HepG2 (cell line): Measurements from ENCODE around the gene NKD2. TPM values are rescaled to one million over a fixed set of nuclear protein-coding genes. Genes with fewer than 3 reads are reported as not detected.

Experiments used
- ATAC-seq: fragments of 200-7000 bp; cut with Tn5 transposase; 3 replicates; pipeline ENCODE4 v1.9.1; 2020; ENCODE audit warnings: mild to moderate bottlenecking, moderate library complexity
- BruUV-seq: library from RNA; stranded (reverse); fragments of 400-500 nt; replicated peaks from 2 replicates; lab custom pipeline; 2021; lab: Mats Ljungman, UMichigan
- CTCF ChIA-PET: fragments of 300-600 bp; formaldehyde crosslinking; extraction: SDS; loops from one replicate; lab custom pipeline; 2021; ENCODE audit warnings: low total read pairs, inconsistent platforms, low intra/inter-chr PET ratio; lab: Yijun Ruan, JAX
- POLR2A ChIA-PET: fragments of 350-600 bp; sonication (Branson Sonifier 250); formaldehyde crosslinking; loops from one replicate; lab custom pipeline; 2020; ENCODE audit warnings: antibody characterized with exemption, inconsistent platforms; lab: Yijun Ruan, JAX
- DNase-seq: peaks from one replicate; pipeline ENCODE4 v3.0.0-alpha.2; 2015; ENCODE audit warnings: low spot score
- FAIRE-seq: peaks from 3 replicates; lab custom pipeline; 2011; peaks lifted over from hg19 to GRCh38; lab: Jason Lieb, UNC
- H2AFZ ChIP-seq: one replicate; pipeline ENCODE4 v1.6.1; 2011; ENCODE audit warnings: low read length, inconsistent platforms
- H3K27ac ChIP-seq: fragments of 300-600 bp; 3 replicates; pipeline ENCODE4 v1.8.0; 2011; ENCODE audit warnings: mixed run types, mild to moderate bottlenecking, mixed read lengths, low read length, inconsistent platforms; ENCODE audit not compliant: insufficient read depth; ENCODE audit errors: extremely low read length
- H3K27me3 ChIP-seq, 2 experiments: fragments of 200-600 bp in 1 of 2; 2 replicates in 1 of 2; 3 replicates in 1 of 2; pipeline versions ENCODE4 v1.6.0 to v1.8.0; 2011; ENCODE audit warnings: low read length in 2 of 2, mild to moderate bottlenecking in 2 of 2, moderate library complexity in 2 of 2, inconsistent platforms in 1 of 2; ENCODE audit not compliant: insufficient read depth in 2 of 2, control insufficient read depth in 1 of 2
- H3K36me3 ChIP-seq, 2 experiments: fragments of 200-600 bp in 1 of 2; replicated peaks in 1 of 2; 2 replicates in 1 of 2; 3 replicates in 1 of 2; pipeline versions ENCODE4 v1.5.1 to v1.8.0; 2011; ENCODE audit warnings: low read length in 2 of 2, inconsistent platforms in 1 of 2; ENCODE audit not compliant: insufficient read depth in 2 of 2, control insufficient read depth in 1 of 2
- H3K4me1 ChIP-seq: 2 replicates; pipeline ENCODE4 v1.5.1; 2012; ENCODE audit warnings: low read length, inconsistent platforms; ENCODE audit not compliant: insufficient read depth
- H3K4me2 ChIP-seq: 2 replicates; pipeline ENCODE4 v1.6.0; 2011; ENCODE audit warnings: low read depth, low read length, inconsistent platforms
- H3K4me3 ChIP-seq, 3 experiments: fragments of 200-600 bp in 1 of 3; sonication (generic), shearing (Covaris generic) in 1 of 3; replicated peaks in 1 of 3; 2 replicates each; pipeline ENCODE4 v1.5.1; 2011 to 2016; ENCODE audit warnings: low read length in 3 of 3, inconsistent platforms in 2 of 3, low read depth in 2 of 3, mild to moderate bottlenecking in 2 of 3, control low read depth in 1 of 3, mixed read lengths in 1 of 3; ENCODE audit not compliant: insufficient read depth in 1 of 3
- H3K79me2 ChIP-seq: one replicate; pipeline ENCODE4 v1.6.1; 2011; ENCODE audit warnings: low read length, inconsistent platforms; ENCODE audit not compliant: insufficient read depth
- H3K9ac ChIP-seq: 2 replicates; pipeline ENCODE4 v1.6.0; 2011; ENCODE audit warnings: mild to moderate bottlenecking, low read depth, low read length, inconsistent platforms; ENCODE audit not compliant: insufficient read depth
- H3K9me3 ChIP-seq: 2 replicates; pipeline ENCODE4 v1.5.1; 2012; ENCODE audit warnings: mild to moderate bottlenecking, low read length
- H4K20me1 ChIP-seq: 2 replicates; pipeline ENCODE4 v1.6.0; 2011; ENCODE audit warnings: inconsistent platforms, mild to moderate bottlenecking, low read length, moderate library complexity; ENCODE audit not compliant: insufficient read depth
- FIP1L1 ChIP-seq: fragments of 200-400 bp; formaldehyde crosslinking; IDR thresholded peaks from 2 replicates; pipeline ENCODE4 v1.6.1; 2018; ENCODE audit warnings: low read depth, mild to moderate bottlenecking, low read length, moderate library complexity, borderline replicate concordance; ENCODE audit not compliant: insufficient read depth
- KAT8 ChIP-seq: IDR thresholded peaks from 2 replicates; pipeline ENCODE4 v1.6.1; 2016; ENCODE audit warnings: missing genetic modification reagents, missing compliant biosample characterization
- LCORL ChIP-seq, 2 experiments: fragments of 450-650 bp in 1 of 2; sonication (generic) in 1 of 2; formaldehyde crosslinking in 1 of 2; IDR thresholded peaks; 2 replicates each; pipeline versions ENCODE4 v1.5.0 to v1.6.1; 2017 to 2020; ENCODE audit warnings: antibody characterized with exemption in 1 of 2, missing genetic modification reagents in 1 of 2
- MAFF ChIP-seq: IDR thresholded peaks from 2 replicates; pipeline ENCODE4 v1.6.1; 2011; ENCODE audit warnings: low read depth, low read length, improper control_type of control experiment
- MBD4 ChIP-seq: IDR thresholded peaks from 2 replicates; pipeline ENCODE4 v1.6.1; 2012; ENCODE audit warnings: low read length, inconsistent platforms, borderline replicate concordance
- NCOR1 ChIP-seq: fragments of 200-600 bp; sonication (generic); IDR thresholded peaks from 2 replicates; pipeline ENCODE4 v1.7.0; 2017; ENCODE audit warnings: antibody characterized with exemption, low read length, borderline replicate concordance
- PRDM10 ChIP-seq: sonication (generic); formaldehyde crosslinking; IDR thresholded peaks from 2 replicates; pipeline ENCODE4 v1.4.0; 2020; ENCODE audit warnings: low read depth, missing genetic modification reagents
- SKI ChIP-seq: fragments of 450-650 bp; IDR thresholded peaks from one replicate; pipeline ENCODE4 v1.6.1; 2018; ENCODE audit warnings: mild to moderate bottlenecking; ENCODE audit not compliant: partially characterized antibody
- SMC3 ChIP-seq: IDR thresholded peaks from 2 replicates; pipeline ENCODE4 v1.6.1; 2011; ENCODE audit warnings: low read length, improper control_type of control experiment
- SOX13 ChIP-seq, 3 experiments: fragments of 450-650 bp in 1 of 3; sonication (generic) in 1 of 3; formaldehyde crosslinking in 1 of 3; IDR thresholded peaks in 2 of 3; conservative IDR thresholded peaks in 1 of 3; 2 replicates each; pipeline versions ENCODE4 v1.5.0 to v1.6.1; 2016 to 2020; ENCODE audit warnings: antibody characterized with exemption in 1 of 3, mild to moderate bottlenecking in 1 of 3, missing compliant biosample characterization in 1 of 3, missing genetic modification reagents in 1 of 3, moderate library complexity in 1 of 3
- SP4 ChIP-seq: sonication (generic); formaldehyde crosslinking; IDR thresholded peaks from 2 replicates; pipeline ENCODE4 v1.8.1; 2023; ENCODE audit warnings: mild to moderate bottlenecking, missing genetic modification reagents
- SPEN ChIP-seq: sonication (generic); formaldehyde crosslinking; IDR thresholded peaks from 2 replicates; pipeline ENCODE4 v1.5.1; 2020; ENCODE audit warnings: low read depth, mild to moderate bottlenecking, missing genetic modification reagents
- ZGPAT ChIP-seq: IDR thresholded peaks from 2 replicates; pipeline ENCODE4 v1.6.1; 2016; ENCODE audit warnings: mild to moderate bottlenecking
- ZKSCAN5 ChIP-seq: sonication (generic); formaldehyde crosslinking; IDR thresholded peaks from 2 replicates; pipeline ENCODE4 v1.5.1; 2020; ENCODE audit warnings: mild to moderate bottlenecking, missing genetic modification reagents
- ZNF720 ChIP-seq: sonication (generic); formaldehyde crosslinking; IDR thresholded peaks from 2 replicates; pipeline ENCODE4 v1.4.0; 2020; ENCODE audit warnings: missing genetic modification reagents
- ZNF850 ChIP-seq: sonication (generic); formaldehyde crosslinking; conservative IDR thresholded peaks from 2 replicates; pipeline ENCODE4 v1.9.0; 2021; ENCODE audit warnings: mild to moderate bottlenecking, missing genetic modification reagents
- WGBS: methylation state at CpG from one replicate; pipeline ENCODE4 v1.1.6; 2017; ENCODE audit warnings: low lambda C conversion rate; 5-methylcytosine and 5-hydroxymethylcytosine counted together
- in situ Hi-C: cut with HindIII; loops from 2 replicates; pipeline ENCODE4 v1.10.0; 2017; ENCODE audit warnings: low pct_unique_long_range_greater_than_20kb; ENCODE audit not compliant: extremely low pct_ligation_motif_present
- intact Hi-C: fragments of 100-400 bp; cut with micrococcal nuclease; formaldehyde crosslinking; loops from one replicate; pipeline ENCODE4 v1.10.0; 2022; ENCODE audit not compliant: unreplicated experiment
- polyA plus RNA-seq, 8 experiments: library from polyadenylated mRNA; depleted of rRNA in 3 of 8; stranded (reverse) in 7 of 8; unstranded in 1 of 8; fragments of >200 nt; fragmentation: Illumina TruSeq in 4 of 8; extraction: Trizol in 4 of 8; gene quantifications; 2 replicates each; pipeline versions ENCODE4 v1.2.1 to v1.2.3, GENCODE V29; 2011 to 2016; ENCODE audit warnings: low read depth in 4 of 8, missing spikeins in 1 of 8, mixed read lengths in 1 of 8; ENCODE audit not compliant: insufficient read depth in 1 of 8
- total RNA-seq, 5 experiments: library from RNA; depleted of rRNA; stranded (reverse); fragments of >200 nt; fragmentation: Illumina TruSeq; extraction: Trizol; gene quantifications; 2 replicates each; pipeline ENCODE4 v1.2.3, GENCODE V29; 2016; ENCODE audit warnings: low read depth in 1 of 5

Gene NKD2
- total and polyA plus RNA-seq, 2 of the 13 experiments (the other 11 are each of a cell fraction or from before 2014, with no cell fraction given) = 0.53 to 0.82 TPM

GRCh38 chr5:966345-966710 lies 42.3 kb upstream of the NKD2 start:
- no peak for DNase-seq
- H3K36me3 ChIP-seq = no peaks in the 10 kb centered on the region
- no peak for TF ChIP-seq LCORL (IDR thresholded peaks at IDR 0.05)
- no peak for TF ChIP-seq LCORL (CRISPR knock-in tag; IDR thresholded peaks at IDR 0.05)
- no peak for TF ChIP-seq FIP1L1
- TF ChIP-seq ZNF720 = no peak
- no peak for TF ChIP-seq MAFF
- no peak for TF ChIP-seq ZKSCAN5 (CRISPR knock-in tag)
- TF ChIP-seq KAT8 (CRISPR knock-in tag) = no peak
- no peak for TF ChIP-seq SPEN
- TF ChIP-seq SP4 (CRISPR knock-in tag) = no peak
- TF ChIP-seq ZNF850 = no peak
- TF ChIP-seq ZGPAT (CRISPR knock-in tag) = no peak
- TF ChIP-seq SOX13 (IDR thresholded peaks at IDR 0.05) = no peak
- no peak for TF ChIP-seq SOX13 (CRISPR knock-in tag; conservative IDR thresholded peaks at IDR 0.05 in 1 of 2, IDR thresholded peaks at IDR 0.05 in 1 of 2)
- no peak for TF ChIP-seq NCOR1
- TF ChIP-seq SKI = no peak
- no peak for TF ChIP-seq PRDM10 (CRISPR knock-in tag)
- TF ChIP-seq MBD4 = no peak
- TF ChIP-seq SMC3 = no peak
- TF ChIP-seq, all 625 proteins: peak for 0
- H3K27me3 ChIP-seq = peaks cover 7 to 78% of the 10 kb centered on the region in 2 experiments; a peak in 4 of 5 replicates
- POLR2A ChIA-PET = no interaction called here
- CTCF ChIA-PET = no interaction called here
- WGBS = 45% methylated on average over 9 of the region's 9 CpGs
- no peaks in the 10 kb centered on the region for H3K9me3 ChIP-seq
- H3K4me3 ChIP-seq = no peak overlapping the region
- H3K4me2 ChIP-seq = no peak overlapping the region
- no peaks in the 10 kb centered on the region for H4K20me1 ChIP-seq
- in situ Hi-C loops (no loop called here), intact Hi-C loops (no loop called here)
- no peak overlapping the region for H2AFZ ChIP-seq
- ATAC-seq (no peak), FAIRE-seq (no peak)
- H3K79me2 ChIP-seq = no peaks in the 10 kb centered on the region
- BruUV-seq = no TSS peak
- H3K27ac ChIP-seq = no peak overlapping the region
- H3K4me1 ChIP-seq = no peaks in the 10 kb centered on the region
- H3K9ac ChIP-seq = no peak overlapping the region
